H9 (cell line): ENCODE measurements around the gene DIS3L. TPM values are rescaled to one million over a fixed set of nuclear protein-coding genes. Genes with fewer than 3 reads are reported as not detected.
"Not testable (repeated sequence)": the region's sequence is repeated elsewhere in the genome, so short reads cannot be mapped to it uniquely, and the experiment has no call there.

Source experiments
- DNase-seq: peaks from one replicate; pipeline ENCODE4 v3.0.0-alpha.2; 2017
- H2AFZ ChIP-seq: one replicate; pipeline ENCODE4 v1.6.1; 2013; ENCODE audit warnings: mild to moderate bottlenecking, low read length, control low read depth, moderate library complexity
- H2AK5ac ChIP-seq: 2 replicates; pipeline ENCODE4 v1.6.1; 2013; ENCODE audit warnings: low read length, control low read depth, mixed read lengths; ENCODE audit not compliant: insufficient read length
- H2BK120ac ChIP-seq: one replicate; pipeline ENCODE4 v1.6.1; 2013; ENCODE audit warnings: low read depth, mild to moderate bottlenecking, low read length, control low read depth, inconsistent platforms; ENCODE audit not compliant: poor library complexity, severe bottlenecking
- H2BK12ac ChIP-seq: 2 replicates; pipeline ENCODE4 v1.6.1; 2013; ENCODE audit warnings: low read length, control low read depth, mixed read lengths, low read depth; ENCODE audit not compliant: insufficient read length
- H2BK15ac ChIP-seq: 2 replicates; pipeline ENCODE4 v1.6.1; 2013; ENCODE audit warnings: low read depth, low read length, control low read depth
- H2BK20ac ChIP-seq: one replicate; pipeline ENCODE4 v1.6.1; 2013; ENCODE audit warnings: low read depth, mild to moderate bottlenecking, low read length, control low read depth, inconsistent platforms; ENCODE audit not compliant: poor library complexity, severe bottlenecking
- H2BK5ac ChIP-seq: 2 replicates; pipeline ENCODE4 v1.6.1; 2013; ENCODE audit warnings: low read length, control low read depth, mixed read lengths; ENCODE audit not compliant: insufficient read length
- H3K14ac ChIP-seq: 2 replicates; pipeline ENCODE4 v1.6.1; 2013; ENCODE audit warnings: low read length, control low read depth; ENCODE audit not compliant: insufficient read depth
- H3K18ac ChIP-seq: 2 replicates; pipeline ENCODE4 v1.6.1; 2013; ENCODE audit warnings: low read depth, mild to moderate bottlenecking, mixed read lengths, low read length, control low read depth; ENCODE audit not compliant: insufficient read length
- H3K23ac ChIP-seq: 2 replicates; pipeline ENCODE4 v1.6.1; 2013; ENCODE audit warnings: low read length, control low read depth, mixed read lengths, low read depth; ENCODE audit not compliant: insufficient read length
- H3K23me2 ChIP-seq: 2 replicates; pipeline ENCODE4 v1.6.1; 2013; ENCODE audit warnings: low read depth, mild to moderate bottlenecking, mixed read lengths, low read length, control low read depth; ENCODE audit not compliant: insufficient read length, poor library complexity, severe bottlenecking
- H3K27ac ChIP-seq: 2 replicates; pipeline ENCODE4 v1.5.1; 2013; ENCODE audit warnings: low read length, control low read depth, mixed read lengths, low read depth; ENCODE audit not compliant: insufficient read length
- H3K27me3 ChIP-seq: 2 replicates; pipeline ENCODE4 v1.6.1; 2013; ENCODE audit warnings: low read length, control low read depth, inconsistent platforms; ENCODE audit not compliant: insufficient read depth
- H3K4ac ChIP-seq: 2 replicates; pipeline ENCODE4 v1.6.1; 2013; ENCODE audit warnings: low read depth, mild to moderate bottlenecking, control low read depth, inconsistent platforms, low read length, moderate library complexity
- H3K4me1 ChIP-seq: 2 replicates; pipeline ENCODE4 v1.6.1; 2013; ENCODE audit warnings: low read length, control low read depth, inconsistent platforms; ENCODE audit not compliant: insufficient read depth
- H3K4me2 ChIP-seq: 2 replicates; pipeline ENCODE4 v1.6.1; 2013; ENCODE audit warnings: low read length, control low read depth, mixed read lengths; ENCODE audit not compliant: insufficient read length, insufficient read depth
- H3K56ac ChIP-seq: 2 replicates; pipeline ENCODE4 v1.6.1; 2013; ENCODE audit warnings: low read depth, mild to moderate bottlenecking, mixed read lengths, low read length, control low read depth; ENCODE audit not compliant: insufficient read length
- H3K79me1 ChIP-seq: 2 replicates; pipeline ENCODE4 v1.6.1; 2013; ENCODE audit warnings: low read depth, mild to moderate bottlenecking, moderate library complexity, low read length, control low read depth, inconsistent platforms; ENCODE audit not compliant: insufficient read depth, poor library complexity, severe bottlenecking
- H3K79me2 ChIP-seq: 2 replicates; pipeline ENCODE4 v1.6.1; 2013; ENCODE audit warnings: low read length, control low read depth, inconsistent platforms; ENCODE audit not compliant: insufficient read depth
- H3K9ac ChIP-seq: 2 replicates; pipeline ENCODE4 v1.6.1; 2013; ENCODE audit warnings: low read length, control low read depth, mixed read lengths; ENCODE audit not compliant: insufficient read length; ENCODE audit errors: extremely low read depth
- H3K9me3 ChIP-seq: one replicate; pipeline ENCODE4 v1.6.1; 2013; ENCODE audit warnings: low read depth, low read length, inconsistent platforms; ENCODE audit not compliant: control insufficient read depth
- H3T11ph ChIP-seq: one replicate; pipeline ENCODE4 v1.6.1; 2013; ENCODE audit warnings: mild to moderate bottlenecking, low read length, control low read depth, inconsistent platforms
- H4K20me1 ChIP-seq: one replicate; pipeline ENCODE4 v1.6.1; 2013; ENCODE audit not compliant: control insufficient read depth, insufficient read length, insufficient read depth
- H4K5ac ChIP-seq: 2 replicates; pipeline ENCODE4 v1.6.1; 2013; ENCODE audit warnings: low read depth, mild to moderate bottlenecking, mixed read lengths, low read length, control low read depth; ENCODE audit not compliant: insufficient read length
- H4K8ac ChIP-seq: replicated peaks from 2 replicates; pipeline ENCODE4 v1.6.1; 2013; ENCODE audit warnings: low read length, control low read depth, mixed read lengths, low read depth; ENCODE audit not compliant: insufficient read length
- H4K91ac ChIP-seq: 2 replicates; pipeline ENCODE4 v1.6.1; 2013; ENCODE audit warnings: low read depth, mild to moderate bottlenecking, moderate library complexity, mixed read lengths, low read length, control low read depth; ENCODE audit not compliant: insufficient read length
- H3K27ac Mint-ChIP-seq, 3 experiments: 2 replicates in 2 of 3; 3 replicates in 1 of 3; pipeline ENCODE4 v1.8.0; 2020 to 2021; ENCODE audit warnings: mixed read lengths in 3 of 3, mild to moderate bottlenecking in 1 of 3, moderate library complexity in 1 of 3
- H3K27me3 Mint-ChIP-seq: 2 replicates; pipeline ENCODE4 v1.8.0; 2021; ENCODE audit warnings: low read depth, mild to moderate bottlenecking, moderate library complexity, mixed read lengths
- H3K36me3 Mint-ChIP-seq, 3 experiments: 2 replicates in 2 of 3; 3 replicates in 1 of 3; pipeline ENCODE4 v1.8.0; 2020 to 2021; ENCODE audit warnings: low read depth in 3 of 3, mixed read lengths in 3 of 3; ENCODE audit not compliant: insufficient read depth in 1 of 3
- H3K4me1 Mint-ChIP-seq, 2 experiments: 2 replicates each; pipeline ENCODE4 v1.8.0; 2020; ENCODE audit warnings: mixed read lengths in 2 of 2
- H3K4me3 Mint-ChIP-seq, 2 experiments: 2 replicates in 1 of 2; 3 replicates in 1 of 2; pipeline ENCODE4 v1.8.0; 2020 to 2021; ENCODE audit warnings: mild to moderate bottlenecking in 2 of 2, mixed read lengths in 2 of 2, moderate library complexity in 1 of 2
- H3K9me3 Mint-ChIP-seq, 2 experiments: 2 replicates in 1 of 2; 3 replicates in 1 of 2; pipeline ENCODE4 v1.8.0; 2020; ENCODE audit warnings: mild to moderate bottlenecking in 2 of 2, mixed read lengths in 2 of 2, moderate library complexity in 1 of 2
- CTCF ChIP-seq: fragments of 200-600 bp; sonication (generic); conservative IDR thresholded peaks from 3 replicates; pipeline ENCODE4 v1.8.0; 2021; ENCODE audit warnings: antibody characterized with exemption, mild to moderate bottlenecking
- WGBS: extraction: QIAGEN DNeasy Blood & Tissue Kit; methylation state at CpG from one replicate; pipeline ENCODE4 v1.1.7; 2013; ENCODE audit warnings: missing lambda C conversion rate, low lambda C conversion rate, mixed read lengths; ENCODE audit not compliant: insufficient read length; ENCODE audit errors: extremely low coverage; 5-methylcytosine and 5-hydroxymethylcytosine counted together
- total RNA-seq: library from RNA; stranded (reverse); gene quantifications from 2 replicates; pipeline ENCODE4 v1.2.1, GENCODE V29; 2021

DIS3L gene
- total RNA-seq, 1 experiment from 2014 or later = 30.2 TPM

- H3K4me3 Mint-ChIP-seq = no peak overlapping the region
- no peak overlapping the region for H3K4ac ChIP-seq
- H3K36me3 Mint-ChIP-seq = peaks cover 6 to 32% (median 13%) of the 10 kb centered on the region in 3 experiments; a peak in 5 of 7 replicates
- H3T11ph ChIP-seq = no peak overlapping the region
- no peaks in the 10 kb centered on the region for H3K27me3 Mint-ChIP-seq
- H3K9me3 Mint-ChIP-seq = no peaks in the 10 kb centered on the region
- H3K27ac ChIP-seq = no peak overlapping the region
- H4K8ac ChIP-seq = no peak overlapping the region
- no peak for TF ChIP-seq CTCF
- no CpG with 5 or more reads among the region's 5 CpGs for WGBS
- H3K23ac ChIP-seq = no peak overlapping the region
- no peak overlapping the region for H2AFZ ChIP-seq
- H3K27me3 ChIP-seq = no peaks in the 10 kb centered on the region
- no peak overlapping the region for H4K5ac ChIP-seq
- H3K23me2 ChIP-seq = no peaks in the 10 kb centered on the region
- no peak overlapping the region for H3K18ac ChIP-seq
- H2BK20ac ChIP-seq = no peak overlapping the region
- no peak overlapping the region for H3K56ac ChIP-seq
- no peak overlapping the region for H3K4me2 ChIP-seq
- H3K27ac Mint-ChIP-seq = peak overlapping the region in 1 of 3 experiments; percentile 9; a peak in 3 of 7 replicates
- no peak overlapping the region for H2BK15ac ChIP-seq
- no peak overlapping the region for H2AK5ac ChIP-seq
- no peak for DNase-seq
- H3K14ac ChIP-seq = no peak overlapping the region
- no peaks in the 10 kb centered on the region for H3K4me1 ChIP-seq
- H4K91ac ChIP-seq = no peak overlapping the region
- H4K20me1 ChIP-seq = no peaks in the 10 kb centered on the region
- H3K79me2 ChIP-seq = no peaks in the 10 kb centered on the region
- H3K9ac ChIP-seq = no peak overlapping the region
- H2BK120ac ChIP-seq = no peak overlapping the region
- H3K9me3 ChIP-seq = no peaks in the 10 kb centered on the region
- H3K4me1 Mint-ChIP-seq = peaks cover 5 to 9% of the 10 kb centered on the region in 2 experiments
- H3K79me1 ChIP-seq = no peaks in the 10 kb centered on the region
- no peak overlapping the region for H2BK5ac ChIP-seq
- H2BK12ac ChIP-seq = no peak overlapping the region
These were observed 9.3 kb downstream of the DIS3L start for GRCh38 chr15:66302489-66303278.

- peaks cover 8 to 27% (median 22%) of the 10 kb centered on the region in 3 experiments; a peak in 6 of 7 replicates for H3K36me3 Mint-ChIP-seq
- H3K23ac ChIP-seq, H3K27me3 ChIP-seq, DNase-seq, H3K79me1 ChIP-seq, H3K4me1 ChIP-seq, H4K5ac ChIP-seq, H2BK15ac ChIP-seq, H2BK12ac ChIP-seq, H3K14ac ChIP-seq, H4K8ac ChIP-seq, H2BK5ac ChIP-seq, H3K23me2 ChIP-seq, H3K4me1 Mint-ChIP-seq, H3K27ac Mint-ChIP-seq, H3K4me3 Mint-ChIP-seq, H2BK120ac ChIP-seq, H2BK20ac ChIP-seq, H3K56ac ChIP-seq, H3K79me2 ChIP-seq, H3K4ac ChIP-seq, H3K9me3 Mint-ChIP-seq, H3K27ac ChIP-seq, H3K9me3 ChIP-seq, H2AFZ ChIP-seq, H3K27me3 Mint-ChIP-seq, H4K91ac ChIP-seq, H3T11ph ChIP-seq, H3K9ac ChIP-seq, H2AK5ac ChIP-seq, H4K20me1 ChIP-seq, H3K18ac ChIP-seq, H3K4me2 ChIP-seq: not testable (repeated sequence)
- WGBS = no CpG with 5 or more reads among the region's 10 CpGs
These were observed 11.1 kb downstream of the DIS3L start for GRCh38 chr15:66304425-66304824.
